ENCODE data around the gene LRRC8C.
"Not testable (repeated sequence)": the region's sequence is repeated elsewhere in the genome, so short reads cannot be mapped to it uniquely, and the experiment has no call there.

LRRC8C gene

GRCh38 chr1:89698624-89699023, 65.7 kb downstream of the LRRC8C start:
- no peak overlapping the region for H3K4me3 ChIP-seq (ENCODE audit: low read depth, low read length)
- TF ChIP-seq, protein P1, sequence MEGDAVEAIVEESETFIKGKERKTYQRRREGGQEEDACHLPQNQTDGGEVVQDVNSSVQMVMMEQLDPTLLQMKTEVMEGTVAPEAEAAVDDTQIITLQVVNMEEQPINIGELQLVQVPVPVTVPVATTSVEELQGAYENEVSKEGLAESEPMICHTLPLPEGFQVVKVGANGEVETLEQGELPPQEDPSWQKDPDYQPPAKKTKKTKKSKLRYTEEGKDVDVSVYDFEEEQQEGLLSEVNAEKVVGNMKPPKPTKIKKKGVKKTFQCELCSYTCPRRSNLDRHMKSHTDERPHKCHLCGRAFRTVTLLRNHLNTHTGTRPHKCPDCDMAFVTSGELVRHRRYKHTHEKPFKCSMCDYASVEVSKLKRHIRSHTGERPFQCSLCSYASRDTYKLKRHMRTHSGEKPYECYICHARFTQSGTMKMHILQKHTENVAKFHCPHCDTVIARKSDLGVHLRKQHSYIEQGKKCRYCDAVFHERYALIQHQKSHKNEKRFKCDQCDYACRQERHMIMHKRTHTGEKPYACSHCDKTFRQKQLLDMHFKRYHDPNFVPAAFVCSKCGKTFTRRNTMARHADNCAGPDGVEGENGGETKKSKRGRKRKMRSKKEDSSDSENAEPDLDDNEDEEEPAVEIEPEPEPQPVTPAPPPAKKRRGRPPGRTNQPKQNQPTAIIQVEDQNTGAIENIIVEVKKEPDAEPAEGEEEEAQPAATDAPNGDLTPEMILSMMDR (IDR thresholded peaks at IDR 0.05; ENCODE audit: low read depth, low read length) = no peak

- TF ChIP-seq, protein P1 (IDR thresholded peaks at IDR 0.05; ENCODE audit: low read depth, low read length) = no peak
- no peak overlapping the region for H3K4me3 ChIP-seq (ENCODE audit: low read depth, low read length)
These were observed 66.6 kb downstream of the LRRC8C start for GRCh38 chr1:89699451-89699986.

DNA sequence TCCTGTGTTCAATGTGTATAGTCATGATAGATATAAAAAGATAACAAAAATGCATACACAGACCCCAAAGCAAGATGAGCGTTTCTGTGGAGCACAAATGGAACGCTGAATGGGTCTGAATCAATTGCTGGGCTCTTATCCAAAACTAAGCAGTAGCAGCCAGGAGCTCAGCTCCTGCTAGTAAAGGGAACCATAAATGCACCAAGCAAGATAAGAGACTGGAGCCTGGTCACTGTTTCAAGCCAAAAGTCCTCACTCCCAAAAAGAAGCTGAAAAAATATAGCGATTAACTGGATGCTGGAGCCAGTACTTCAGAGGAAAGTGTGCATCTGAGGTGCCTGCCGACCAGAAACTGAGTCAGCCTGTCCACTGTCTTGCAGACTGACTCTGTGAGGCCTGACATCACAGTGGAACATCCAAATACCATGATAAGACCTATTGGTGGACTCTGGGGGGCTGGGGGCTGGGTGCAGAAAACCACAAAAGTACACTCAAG, 68.9 kb downstream of the LRRC8C start:
- H3K4me3 ChIP-seq (ENCODE audit: low read depth, low read length) = no peak overlapping the region
- TF ChIP-seq, protein P1 (IDR thresholded peaks at IDR 0.05; ENCODE audit: low read depth, low read length) = no peak

- H3K4me3 ChIP-seq (ENCODE audit: low read depth, low read length) = no peak overlapping the region
- TF ChIP-seq, protein P1 (IDR thresholded peaks at IDR 0.05; ENCODE audit: low read depth, low read length) = no peak
These were observed 69.7 kb downstream of the LRRC8C start for GRCh38 chr1:89702520-89703045.

DNA sequence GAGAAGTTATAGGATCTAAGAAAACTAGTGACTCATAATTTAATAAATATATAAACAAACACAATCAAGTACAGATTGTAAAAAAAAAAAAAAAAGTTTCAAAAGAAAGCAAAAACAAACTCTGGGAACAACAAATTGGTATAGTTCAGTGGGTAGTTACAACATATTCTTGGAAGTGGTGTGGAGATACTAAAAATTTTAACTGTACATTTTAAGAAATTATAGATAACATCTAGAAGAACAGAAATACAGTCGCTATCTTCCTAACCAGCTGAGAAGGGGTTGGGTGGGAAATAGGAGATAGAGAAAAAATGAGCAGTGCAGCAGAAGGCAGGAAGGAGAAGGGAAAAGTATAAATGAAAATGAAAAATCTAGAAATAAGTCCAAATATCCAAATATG, 70.5 kb downstream of the LRRC8C start:
- H3K4me3 ChIP-seq (ENCODE audit: low read depth, low read length) = no peak overlapping the region
- TF ChIP-seq, protein P1 (IDR thresholded peaks at IDR 0.05; ENCODE audit: low read depth, low read length) = no peak

DNA sequence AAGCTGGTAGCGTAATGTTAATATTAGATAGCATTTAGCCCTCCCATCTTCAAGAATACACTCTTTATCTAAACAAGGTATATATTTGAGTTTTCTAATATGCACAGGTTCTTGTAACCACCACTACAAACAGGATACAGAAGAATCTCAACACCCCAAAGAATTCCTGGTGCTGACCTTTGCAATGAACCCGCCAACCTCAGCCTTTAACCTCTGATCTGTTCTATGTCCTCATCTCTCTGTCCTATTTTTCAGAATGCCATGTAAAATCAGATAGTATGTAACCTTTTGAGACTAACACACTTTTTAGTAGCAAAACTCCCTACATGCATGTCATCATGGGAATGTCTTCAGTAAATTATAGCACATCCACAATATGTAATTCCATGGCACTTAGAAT, 71.1 kb downstream of the LRRC8C start:
- TF ChIP-seq, protein P1 (IDR thresholded peaks at IDR 0.05; ENCODE audit: low read depth, low read length) = no peak
- H3K4me3 ChIP-seq (ENCODE audit: low read depth, low read length) = no peak overlapping the region

DNA sequence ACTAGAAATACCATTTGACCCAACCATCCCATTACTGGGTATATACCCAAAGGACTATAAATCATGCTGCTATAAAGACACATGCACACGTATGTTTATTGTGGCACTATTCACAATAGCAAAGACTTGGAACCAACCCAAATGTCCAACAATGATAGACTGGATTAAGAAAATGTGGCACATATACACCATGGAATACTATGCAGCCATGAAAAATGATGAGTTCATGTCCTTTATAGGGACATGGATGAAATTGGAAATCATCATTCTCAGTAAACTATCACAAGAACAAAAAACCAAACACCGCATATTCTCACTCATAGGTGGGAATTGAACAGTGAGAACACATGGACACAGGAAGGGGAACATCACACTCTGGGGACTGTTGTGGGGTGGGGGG, 72.0 kb downstream of the LRRC8C start:
- H3K4me3 ChIP-seq (ENCODE audit: low read depth, low read length) = not testable (repeated sequence)
